Keratinocyte (primary cell): Measurements from ENCODE around the gene DMD.

Source experiments
- EZH2 ChIP-seq: IDR thresholded peaks from one replicate; pipeline ENCODE4 v1.6.1; 2012; ENCODE audit warnings: inconsistent platforms, mild to moderate bottlenecking, low read length, moderate library complexity
- TF ChIP-seq, protein P1 (sequence below), 3 experiments: IDR thresholded peaks in 1 of 3; conservative IDR thresholded peaks in 1 of 3; optimal IDR thresholded peaks in 1 of 3; 2 replicates in 2 of 3; 3 replicates in 1 of 3; pipeline versions ENCODE3 to v1.5.1; 2011; ENCODE audit warnings: low read length in 3 of 3, mild to moderate bottlenecking in 3 of 3, moderate library complexity in 2 of 3, control low read depth in 1 of 3, inconsistent platforms in 1 of 3; ENCODE audit not compliant: insufficient read depth in 2 of 3; ENCODE audit errors: extremely low read depth in 1 of 3

DNA sequence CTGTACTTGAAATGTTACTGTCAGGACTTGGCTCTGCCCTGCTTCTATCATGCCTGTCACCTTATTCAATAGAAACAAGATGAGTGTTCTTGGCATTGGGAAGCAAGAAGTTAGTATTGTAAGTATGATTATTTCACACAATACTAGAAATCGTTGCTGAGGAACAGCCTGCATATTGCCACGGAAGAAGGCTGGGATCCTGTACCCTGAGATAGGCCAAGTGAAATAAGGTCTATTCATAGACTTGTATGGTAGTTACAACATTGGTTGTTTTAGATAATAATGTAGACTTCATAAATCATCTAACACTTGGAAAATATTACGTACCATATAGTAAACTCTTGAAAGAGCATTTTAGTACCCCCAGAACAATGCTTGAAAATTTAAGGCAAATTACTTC, 215.9 kb downstream of the DMD start:
- TF ChIP-seq, protein P1, sequence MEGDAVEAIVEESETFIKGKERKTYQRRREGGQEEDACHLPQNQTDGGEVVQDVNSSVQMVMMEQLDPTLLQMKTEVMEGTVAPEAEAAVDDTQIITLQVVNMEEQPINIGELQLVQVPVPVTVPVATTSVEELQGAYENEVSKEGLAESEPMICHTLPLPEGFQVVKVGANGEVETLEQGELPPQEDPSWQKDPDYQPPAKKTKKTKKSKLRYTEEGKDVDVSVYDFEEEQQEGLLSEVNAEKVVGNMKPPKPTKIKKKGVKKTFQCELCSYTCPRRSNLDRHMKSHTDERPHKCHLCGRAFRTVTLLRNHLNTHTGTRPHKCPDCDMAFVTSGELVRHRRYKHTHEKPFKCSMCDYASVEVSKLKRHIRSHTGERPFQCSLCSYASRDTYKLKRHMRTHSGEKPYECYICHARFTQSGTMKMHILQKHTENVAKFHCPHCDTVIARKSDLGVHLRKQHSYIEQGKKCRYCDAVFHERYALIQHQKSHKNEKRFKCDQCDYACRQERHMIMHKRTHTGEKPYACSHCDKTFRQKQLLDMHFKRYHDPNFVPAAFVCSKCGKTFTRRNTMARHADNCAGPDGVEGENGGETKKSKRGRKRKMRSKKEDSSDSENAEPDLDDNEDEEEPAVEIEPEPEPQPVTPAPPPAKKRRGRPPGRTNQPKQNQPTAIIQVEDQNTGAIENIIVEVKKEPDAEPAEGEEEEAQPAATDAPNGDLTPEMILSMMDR (optimal IDR thresholded peaks at IDR 0.05 in 1 of 3, IDR thresholded peaks at IDR 0.05 in 1 of 3, conservative IDR thresholded peaks at IDR 0.05 in 1 of 3; ENCODE audit: extremely low read depth in 1 of 3, insufficient read depth in 2 of 3, low read length in 3 of 3): no peak
- no peak for TF ChIP-seq EZH2
